HG03135 (cell line): ENCODE measurements around the gene PARS2.
A peak's percentile ranks its signal among the peaks of the same experiment; 100 is the strongest.

Experiments
- ATAC-seq: cut with Tn5 transposase; IDR thresholded peaks from one replicate; pipeline ENCODE4 v1.9.1; 2021; ENCODE audit warnings: mild to moderate bottlenecking, moderate library complexity; ENCODE audit not compliant: unreplicated experiment

The PARS2 gene

GRCh38 chr1:54764133-54764921 lies at the start of gene PARS2:
Gene PARS2, minus strand, starts transcription at chr1:54764523. Its CDS starts 5,362 bp downstream, at chr1:54759161.
- peak; percentile 98 for ATAC-seq

- no peak for ATAC-seq
Measured at GRCh38 chr1:54814126-54814498, 49.8 kb upstream of the PARS2 start.

DNA sequence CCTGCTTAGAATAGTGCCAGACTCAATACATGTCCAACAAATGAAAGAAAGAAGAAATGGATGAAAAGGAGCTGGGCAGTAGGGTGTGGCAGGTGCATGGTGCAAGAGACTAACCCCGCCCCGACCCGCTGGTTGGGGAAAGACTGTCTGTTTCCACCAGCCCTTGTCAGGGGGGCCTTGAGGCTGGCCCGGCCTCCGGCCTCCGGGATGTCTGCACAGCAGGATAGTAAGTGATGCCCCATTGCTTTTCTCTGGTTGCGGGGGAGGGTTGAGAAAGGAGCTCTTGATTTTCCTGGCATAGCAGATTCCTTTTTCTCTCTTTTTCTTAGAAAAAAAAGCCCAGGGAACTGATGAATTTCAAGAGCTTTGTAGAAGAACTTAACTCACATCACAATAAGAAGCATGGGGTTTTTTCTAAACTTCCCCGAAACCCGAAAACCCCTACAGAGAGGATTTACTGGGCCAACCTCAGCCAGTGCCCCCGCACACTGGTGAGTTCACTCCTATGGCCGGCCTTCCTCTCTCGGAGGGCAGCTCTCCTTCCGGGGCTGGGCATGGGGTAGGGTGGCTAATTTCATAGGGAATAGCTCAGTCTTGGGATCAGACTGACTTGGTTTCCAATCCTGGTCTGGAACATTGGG lies 49.3 kb upstream of the PARS2 start:
- ATAC-seq = no peak

DNA sequence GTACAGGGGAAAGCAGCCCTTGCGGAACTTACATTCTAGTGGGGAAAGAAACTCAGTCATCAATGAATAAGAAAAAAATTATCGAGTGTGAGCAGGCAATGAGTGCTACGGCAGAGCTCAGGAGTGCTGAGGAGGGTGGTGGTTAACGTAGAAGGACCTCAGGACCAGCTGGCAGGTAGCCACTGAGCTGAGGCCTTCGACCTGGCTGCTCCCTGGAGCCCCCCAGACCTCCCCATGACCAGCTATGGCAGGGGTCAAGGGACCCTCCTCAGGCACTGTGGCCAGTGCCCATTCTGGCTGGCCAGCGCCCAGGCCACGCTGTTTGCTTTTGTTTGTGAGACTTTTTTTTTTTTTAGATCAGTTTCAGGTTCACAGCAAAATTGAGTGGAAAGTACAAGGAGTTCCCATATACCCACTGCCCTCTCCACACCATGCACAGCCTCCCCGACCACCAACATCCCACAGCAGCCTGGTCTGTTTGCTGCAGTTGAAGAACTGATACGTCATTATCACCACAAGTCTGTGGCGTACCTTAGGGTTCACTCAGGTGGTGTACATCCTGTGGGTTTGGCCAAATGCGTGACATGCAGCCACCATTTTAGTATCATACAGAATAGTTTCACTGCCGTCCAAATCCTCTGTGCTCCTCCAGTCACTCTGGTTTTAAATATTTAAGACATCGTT lies 48.6 kb upstream of the PARS2 start:
- no peak for ATAC-seq

DNA sequence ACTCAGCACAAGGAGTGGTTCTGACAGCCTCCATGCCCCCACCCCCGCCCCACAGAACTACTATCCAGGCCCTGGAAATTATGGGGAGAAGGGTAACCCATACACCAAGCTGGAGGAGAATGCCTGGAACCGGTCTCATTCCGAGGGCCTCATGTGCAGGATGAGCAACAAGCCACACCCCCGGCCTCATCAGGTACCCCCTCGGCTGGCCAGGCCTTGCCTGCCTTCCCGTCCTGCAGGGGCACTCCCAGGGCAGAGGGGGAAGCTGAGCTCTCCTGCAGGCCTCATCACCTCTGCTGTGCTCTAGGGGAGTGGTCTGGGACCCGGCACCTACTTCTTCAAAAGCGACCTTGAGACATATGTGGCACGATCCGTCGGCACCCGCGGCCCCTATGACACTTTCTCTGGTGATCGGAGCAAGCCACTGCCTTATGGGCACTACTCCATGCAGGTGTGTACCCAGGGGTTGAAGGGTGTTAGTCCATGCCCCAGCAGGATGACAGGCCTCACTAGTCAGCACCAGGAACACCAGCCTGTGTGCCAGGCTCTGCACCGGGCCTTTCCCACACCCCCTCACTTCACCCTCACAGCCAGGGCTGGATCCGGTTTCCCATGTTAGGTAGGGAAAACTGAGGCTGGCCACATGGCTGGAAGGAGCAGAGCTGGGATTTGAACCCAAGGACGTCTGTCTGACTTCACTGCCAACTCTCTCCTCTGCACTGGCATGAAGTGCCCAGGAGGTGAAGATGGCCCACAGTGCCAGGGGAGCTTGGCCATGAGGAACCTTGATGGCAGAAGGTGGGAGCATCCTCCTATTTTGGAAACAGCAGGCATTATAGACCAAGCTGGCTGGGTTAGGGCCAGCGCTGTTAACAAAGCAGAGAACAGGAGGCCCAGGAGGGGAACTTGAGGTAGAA lies 47.7 kb upstream of the PARS2 start:
- no peak for ATAC-seq

- ATAC-seq = no peak
Measured at GRCh38 chr1:54811066-54811465, 46.7 kb upstream of the PARS2 start.

- ATAC-seq = peak; percentile 57
Measured at GRCh38 chr1:54810153-54810942, 46.0 kb upstream of the PARS2 start.

- no peak for ATAC-seq
Measured at GRCh38 chr1:54809496-54810074, 45.3 kb upstream of the PARS2 start.

DNA sequence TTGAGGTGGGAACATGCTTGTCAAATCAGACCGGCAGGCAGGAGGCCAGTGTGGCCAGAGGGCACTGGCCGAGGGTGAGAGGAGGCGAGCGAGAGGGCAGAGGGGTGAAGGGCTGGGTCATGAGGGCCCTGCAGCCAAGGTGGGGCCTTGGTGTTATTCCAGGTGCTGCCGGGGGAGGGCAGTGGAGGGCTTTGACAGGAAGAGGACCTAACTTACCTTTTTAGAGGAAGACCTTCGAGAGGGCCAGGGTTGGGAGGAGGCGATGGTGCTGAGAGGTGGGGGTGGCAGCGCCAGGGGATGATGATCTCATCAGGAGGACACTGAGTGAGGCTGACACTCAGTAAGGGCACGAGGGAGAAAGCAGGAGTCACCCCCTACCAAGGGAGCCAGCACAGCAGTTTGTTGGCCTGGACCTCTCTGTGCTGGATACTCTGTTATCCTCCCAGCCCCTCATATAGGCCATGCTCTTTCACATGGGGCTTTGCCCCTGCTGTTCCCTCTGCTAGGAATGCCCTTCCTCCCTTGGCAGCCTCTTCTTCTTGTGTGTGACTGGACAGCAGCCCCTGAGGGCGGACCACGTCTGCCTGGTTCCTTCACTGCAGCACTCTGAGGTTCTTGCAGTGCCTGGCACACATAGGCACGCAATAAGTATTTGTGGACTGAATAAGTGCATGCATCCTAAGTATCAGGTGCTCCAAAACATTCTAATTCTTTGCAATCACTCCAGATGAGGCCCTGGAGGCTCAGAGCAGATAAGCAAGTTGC lies 44.3 kb upstream of the PARS2 start:
- ATAC-seq = no peak

DNA sequence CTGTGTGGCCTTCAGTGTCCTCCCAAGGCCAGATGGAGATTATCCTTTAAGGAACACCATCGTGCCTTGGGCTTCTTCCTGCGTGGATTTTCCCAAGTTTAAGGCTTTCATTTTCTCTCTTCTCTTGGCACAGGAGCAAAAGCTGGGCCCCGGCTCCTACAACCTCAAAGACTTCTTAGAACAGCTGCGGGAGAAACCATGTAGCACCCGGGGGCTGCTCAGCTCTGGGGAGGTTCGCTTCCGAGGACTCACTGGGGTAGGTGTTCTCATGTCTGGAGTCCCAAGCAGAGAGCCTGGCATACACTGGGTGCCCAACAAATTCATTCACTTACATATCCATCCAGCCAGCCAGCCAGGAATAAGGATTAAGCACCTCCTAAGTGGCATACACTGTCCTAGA lies 43.4 kb upstream of the PARS2 start:
- ATAC-seq = no peak

GRCh38 chr1:54806931-54807611 lies 42.7 kb upstream of the PARS2 start:
- ATAC-seq = no peak

- no peak for ATAC-seq
Measured at GRCh38 chr1:54805981-54806381, 41.7 kb upstream of the PARS2 start.

- no peak for ATAC-seq
Measured at GRCh38 chr1:54805466-54805865, 41.1 kb upstream of the PARS2 start.

DNA sequence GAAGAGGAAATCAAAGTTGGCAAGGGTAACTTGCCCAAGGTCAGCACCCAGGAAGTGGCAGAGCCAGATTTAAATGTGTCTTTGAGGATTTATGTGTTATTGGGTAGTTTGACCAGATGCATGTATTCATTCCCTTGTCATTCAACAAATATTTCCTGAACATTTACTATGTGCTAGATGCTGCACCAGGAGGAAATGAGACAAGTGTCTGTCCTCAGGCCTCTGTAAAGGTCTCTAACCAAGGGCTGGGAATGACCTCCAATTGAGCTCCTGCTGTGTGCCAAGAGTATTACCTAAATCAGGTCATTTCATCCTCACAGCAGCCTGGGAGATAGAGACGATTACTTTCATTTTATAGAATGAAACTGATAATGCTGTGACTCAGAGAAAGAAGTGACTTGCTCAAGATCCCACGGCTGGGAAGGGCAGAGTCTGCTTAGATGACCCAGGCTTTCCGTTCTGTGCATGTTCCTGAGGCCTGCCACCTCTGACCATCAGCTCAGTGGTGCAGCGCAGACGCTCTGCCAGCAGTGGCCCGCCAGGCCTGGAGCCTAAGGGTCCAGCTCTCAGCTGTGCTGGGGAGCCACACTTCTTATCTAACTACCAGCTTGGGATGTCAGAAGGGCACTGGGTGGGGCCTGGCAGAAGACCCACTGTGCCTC lies 40.3 kb upstream of the PARS2 start:
- ATAC-seq = no peak

DNA sequence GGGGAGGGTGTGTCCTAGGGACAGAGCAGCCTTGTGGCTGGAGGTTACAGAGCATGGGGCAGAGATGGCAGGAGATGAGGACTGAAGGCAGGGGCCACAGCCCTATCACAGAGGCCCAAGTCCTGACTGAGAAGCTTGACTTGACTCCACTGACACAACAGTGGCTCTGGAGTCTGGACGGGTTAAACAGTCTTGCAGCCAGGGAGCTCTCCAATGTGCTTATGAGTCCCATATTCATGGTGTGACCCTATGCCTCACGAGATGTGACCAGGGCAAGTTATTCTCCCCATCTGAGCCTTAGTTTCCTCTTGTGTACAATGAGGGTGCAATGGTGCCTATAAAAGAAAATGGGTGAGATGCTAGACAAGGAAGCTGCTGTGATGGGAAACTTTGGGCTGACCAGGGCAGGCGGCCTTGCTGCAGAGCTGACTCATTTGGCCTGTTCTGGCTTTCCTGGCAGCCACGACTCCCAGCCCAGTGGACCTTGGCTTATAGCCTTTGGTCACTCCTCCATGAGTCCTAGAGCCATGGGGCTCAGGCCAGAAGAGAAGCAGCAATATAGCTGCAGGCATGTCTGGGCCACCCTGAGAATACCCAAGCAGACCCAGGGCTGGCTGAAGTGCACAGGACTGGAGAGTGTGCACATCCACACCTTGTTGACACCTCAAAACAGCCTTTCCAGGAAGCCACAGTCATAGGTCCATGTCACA lies 39.6 kb upstream of the PARS2 start:
- no peak for ATAC-seq

DNA sequence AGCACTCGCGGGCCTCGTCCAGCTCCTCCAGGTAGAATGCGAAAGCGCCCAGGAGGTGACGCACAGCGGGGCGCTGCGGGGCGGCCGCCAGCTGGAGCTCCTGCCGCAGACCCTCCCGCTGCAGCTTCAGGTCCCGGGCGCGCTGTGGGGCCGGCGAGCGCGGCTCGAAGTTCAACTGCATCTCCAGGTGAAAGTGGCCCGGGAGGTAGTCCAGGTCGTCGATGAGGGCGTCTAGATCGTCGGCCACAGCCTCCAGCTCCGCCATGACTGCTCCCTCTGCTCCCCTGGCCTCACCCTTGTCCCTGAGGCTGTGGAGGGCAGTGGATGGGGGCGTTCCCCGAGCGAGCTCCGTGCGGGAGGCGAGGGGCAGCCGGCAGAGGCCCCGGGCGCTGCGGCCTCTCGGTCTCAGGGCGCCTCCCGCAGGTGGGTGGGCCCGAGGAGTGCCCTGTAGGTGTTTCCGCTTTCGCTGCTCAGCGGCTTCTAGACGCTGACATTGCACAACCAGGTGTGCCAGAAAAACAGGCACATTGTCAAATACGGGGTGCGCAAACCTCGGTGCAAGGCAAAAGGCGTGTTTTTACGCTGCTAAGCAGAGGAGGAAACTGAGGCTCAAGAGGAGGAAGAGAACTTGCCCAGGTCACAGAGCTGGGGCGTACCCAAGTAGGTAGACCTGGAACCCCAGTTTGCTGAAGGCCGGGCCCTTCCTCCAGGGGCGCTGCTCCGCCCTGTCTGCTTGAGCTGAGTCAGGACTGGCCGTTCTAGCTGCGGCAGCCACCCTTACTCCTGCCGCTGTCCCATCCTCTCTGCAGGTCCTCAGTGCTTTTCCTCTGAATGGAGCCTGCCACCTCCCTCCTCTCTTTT lies 36.8 kb upstream of the PARS2 start, which contains the start of gene TTC22:
Gene TTC22, minus strand, starts transcription at position 425 of the 861 bp plus-strand sequence. Its CDS starts 160 bp downstream, at position 265.
- peak; percentile 84 for ATAC-seq
